ENCODE data around the gene DSC3.

GRCh38 chr18:31056296-31056695, 13.8 kb upstream of the DSC3 start:
- TF ChIP-seq, protein P1, sequence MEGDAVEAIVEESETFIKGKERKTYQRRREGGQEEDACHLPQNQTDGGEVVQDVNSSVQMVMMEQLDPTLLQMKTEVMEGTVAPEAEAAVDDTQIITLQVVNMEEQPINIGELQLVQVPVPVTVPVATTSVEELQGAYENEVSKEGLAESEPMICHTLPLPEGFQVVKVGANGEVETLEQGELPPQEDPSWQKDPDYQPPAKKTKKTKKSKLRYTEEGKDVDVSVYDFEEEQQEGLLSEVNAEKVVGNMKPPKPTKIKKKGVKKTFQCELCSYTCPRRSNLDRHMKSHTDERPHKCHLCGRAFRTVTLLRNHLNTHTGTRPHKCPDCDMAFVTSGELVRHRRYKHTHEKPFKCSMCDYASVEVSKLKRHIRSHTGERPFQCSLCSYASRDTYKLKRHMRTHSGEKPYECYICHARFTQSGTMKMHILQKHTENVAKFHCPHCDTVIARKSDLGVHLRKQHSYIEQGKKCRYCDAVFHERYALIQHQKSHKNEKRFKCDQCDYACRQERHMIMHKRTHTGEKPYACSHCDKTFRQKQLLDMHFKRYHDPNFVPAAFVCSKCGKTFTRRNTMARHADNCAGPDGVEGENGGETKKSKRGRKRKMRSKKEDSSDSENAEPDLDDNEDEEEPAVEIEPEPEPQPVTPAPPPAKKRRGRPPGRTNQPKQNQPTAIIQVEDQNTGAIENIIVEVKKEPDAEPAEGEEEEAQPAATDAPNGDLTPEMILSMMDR (IDR thresholded peaks at IDR 0.05; ENCODE audit: extremely low read depth in 1 of 2, insufficient read depth in 1 of 2, low read depth in 1 of 2, low read length in 2 of 2), result no peak
- TF ChIP-seq POLR2AphosphoS5 (IDR thresholded peaks at IDR 0.05; ENCODE audit: insufficient read depth, low read depth, low read length) (no peak), EZH2 (IDR thresholded peaks at IDR 0.05; ENCODE audit: borderline replicate concordance, low read depth, low read length, severe bottlenecking) (no peak), POLR2A (IDR thresholded peaks at IDR 0.05; ENCODE audit: low read depth, low read length) (no peak), FOS (IDR thresholded peaks at IDR 0.05; ENCODE audit: borderline replicate concordance, insufficient read depth, low read length) (no peak), JUN (IDR thresholded peaks at IDR 0.05; ENCODE audit: borderline replicate concordance, insufficient read depth, insufficient read length, low read depth) (no peak), MYC (IDR thresholded peaks at IDR 0.05; ENCODE audit: low read depth, low read length) (no peak)
- TF ChIP-seq, protein P2, sequence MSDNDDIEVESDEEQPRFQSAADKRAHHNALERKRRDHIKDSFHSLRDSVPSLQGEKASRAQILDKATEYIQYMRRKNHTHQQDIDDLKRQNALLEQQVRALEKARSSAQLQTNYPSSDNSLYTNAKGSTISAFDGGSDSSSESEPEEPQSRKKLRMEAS (IDR thresholded peaks at IDR 0.05; ENCODE audit: insufficient read depth, insufficient read length), result no peak
